Measurements from ENCODE around the gene CAPN15.

- TF ChIP-seq CTCF (conservative IDR thresholded peaks at IDR 0.05 in 1 of 2, IDR thresholded peaks at IDR 0.05 in 1 of 2; ENCODE audit: extremely low read depth in 1 of 2, insufficient read depth in 1 of 2, low read depth in 1 of 2, low read length in 2 of 2) = no peak
- no peak for TF ChIP-seq EZH2 (IDR thresholded peaks at IDR 0.05; ENCODE audit: borderline replicate concordance, low read length)
Measured at GRCh38 chr16:551210-551609, 23.7 kb downstream of the CAPN15 start.
